T-cell (primary cell): ENCODE results near the gene ANXA10. TPM values are rescaled to one million over a fixed set of nuclear protein-coding genes. Genes with fewer than 3 reads are reported as not detected.
A peak's percentile ranks its signal among the peaks of the same experiment; 100 is the strongest.

Source experiments
- ATAC-seq, 4 experiments: fragments of 200-7000 bp in 3 of 4; fragments of 150-1000 bp in 1 of 4; cut with Tn5 transposase; replicated peaks in 1 of 4; 1 replicate in 3 of 4; 2 replicates in 1 of 4; pipeline ENCODE4 v1.10.0; 2021; ENCODE audit warnings: moderate library complexity in 3 of 4, mild to moderate bottlenecking in 2 of 4, moderate number of reproducible peaks in 1 of 4
- CTCF ChIA-PET, 2 donors: fragments of 300-600 bp; sonication (Branson Sonifier 250); formaldehyde crosslinking; loops; one replicate each; lab custom pipeline; 2022; ENCODE audit warnings: antibody characterized with exemption in 2 of 2; lab: Charles Lee
- POLR2A ChIA-PET, 2 donors: fragments of 300-600 bp; sonication (Branson Sonifier 250); formaldehyde crosslinking; loops; one replicate each; lab custom pipeline; 2022; ENCODE audit warnings: antibody characterized with exemption in 2 of 2; lab: Charles Lee
- DNase-seq, 35 experiments: peaks; one replicate each; pipeline versions ENCODE4 v3.0.0 to v3.0.0-alpha.2; 2013 to 2023
- H3K27ac ChIP-seq: one replicate; pipeline ENCODE4 v1.5.1; 2013; ENCODE audit warnings: low read length
- H3K27me3 ChIP-seq, 2 experiments: replicated peaks in 1 of 2; 1 replicate in 1 of 2; 2 replicates in 1 of 2; pipeline versions ENCODE4 v1.6.1 to v1.7.0; 2013; ENCODE audit warnings: low read length in 1 of 2, mixed read lengths in 1 of 2; ENCODE audit not compliant: control insufficient read depth in 2 of 2, insufficient read depth in 2 of 2; ENCODE audit errors: extremely low read depth in 1 of 2
- H3K36me3 ChIP-seq, 2 donors: 1 replicate in 1 of 2; 2 replicates in 1 of 2; pipeline versions ENCODE4 v1.6.1 to v1.7.0; 2013; ENCODE audit warnings: low read length in 1 of 2; ENCODE audit not compliant: control insufficient read depth in 2 of 2, insufficient read depth in 1 of 2; ENCODE audit errors: extremely low read depth in 1 of 2
- H3K4me1 ChIP-seq, 2 experiments: 1 replicate in 1 of 2; 2 replicates in 1 of 2; pipeline versions ENCODE4 v1.6.1 to v1.7.0; 2013; ENCODE audit warnings: low read length in 2 of 2, mixed read lengths in 1 of 2; ENCODE audit not compliant: insufficient read depth in 2 of 2, control insufficient read depth in 1 of 2; ENCODE audit errors: extremely low read depth in 1 of 2
- H3K4me3 ChIP-seq, 2 donors: 1 replicate in 1 of 2; 2 replicates in 1 of 2; pipeline versions ENCODE4 v1.5.1 to v1.7.0; 2013; ENCODE audit warnings: mild to moderate bottlenecking in 2 of 2, low read length in 1 of 2, moderate library complexity in 1 of 2; ENCODE audit not compliant: control insufficient read depth in 1 of 2; ENCODE audit errors: extremely low read depth in 1 of 2
- H3K9me3 ChIP-seq: 2 replicates; pipeline ENCODE4 v1.7.0; 2013
- H3K27ac Mint-ChIP-seq, 2 donors: one replicate each; pipeline ENCODE4 v1.8.0; 2020 to 2021; ENCODE audit warnings: mild to moderate bottlenecking in 2 of 2, mixed read lengths in 2 of 2
- H3K27me3 Mint-ChIP-seq, 2 donors: one replicate each; pipeline ENCODE4 v1.8.0; 2021 to 2022; ENCODE audit warnings: mixed read lengths in 2 of 2
- H3K36me3 Mint-ChIP-seq: one replicate; pipeline ENCODE4 v1.8.0; 2021; ENCODE audit warnings: mixed read lengths
- H3K4me1 Mint-ChIP-seq, 3 donors: one replicate each; pipeline ENCODE4 v1.8.0; 2020 to 2022; ENCODE audit warnings: mixed read lengths in 3 of 3, mild to moderate bottlenecking in 1 of 3
- H3K4me3 Mint-ChIP-seq, 3 donors: one replicate each; pipeline ENCODE4 v1.8.0; 2020 to 2022; ENCODE audit warnings: mild to moderate bottlenecking in 3 of 3, mixed read lengths in 3 of 3, moderate library complexity in 3 of 3
- H3K9me3 Mint-ChIP-seq, 3 donors: one replicate each; pipeline ENCODE4 v1.8.0; 2020 to 2022; ENCODE audit warnings: mixed read lengths in 3 of 3
- WGBS: methylation state at CpG from one replicate; pipeline ENCODE4 v1.1.5; 2013; ENCODE audit warnings: missing lambda C conversion rate; ENCODE audit not compliant: insufficient coverage; 5-methylcytosine and 5-hydroxymethylcytosine counted together
- total RNA-seq, 35 experiments: library from RNA in 6 of 35; stranded (reverse) in 6 of 35; fragments of 120-200 nt in 1 of 35; gene quantifications; one replicate each; pipeline versions ENCODE4 v1.2.1 to v1.2.4 and lab custom pipeline; 2013 to 2026

Gene ANXA10
- total RNA-seq, 5 donors from 2014 or later (not counting 1 experiment from before 2014, with no cell fraction given) = not detected

GRCh38 chr4:168221301-168221700 lies 129.0 kb downstream of the ANXA10 start:
- Histone ChIP-seq H3K4me3 (no peak overlapping the region), H3K36me3 (peaks cover 3 to 59% of the 10 kb centered on the region in 2 donors), H3K4me1 (no peaks in the 10 kb centered on the region), H3K27ac (no peak overlapping the region), H3K27me3 (no peaks in the 10 kb centered on the region), H3K9me3 (no peaks in the 10 kb centered on the region)
- Mint-ChIP-seq H3K27ac (peak overlapping the region; percentile 5 to 61), H3K36me3 (peaks cover 82% of the 10 kb centered on the region), H3K4me3 (no peak overlapping the region), H3K27me3 (no peaks in the 10 kb centered on the region), H3K9me3 (peaks cover 0 to 10% (median 5%) of the 10 kb centered on the region in 3 donors), H3K4me1 (peaks cover 0 to 11% (median 6%) of the 10 kb centered on the region in 3 donors)
- ChIA-PET POLR2A (no interaction called here), CTCF (interaction anchor here in 1 of 2 donors (0.7 kb wide), 1 partner anchor 68 kb away, joined by 3 read pairs; no protein-coding TSS in a partner anchor)
- ATAC-seq (no peak), DNase-seq (no peak)
- WGBS = no CpG with 5 or more reads among the region's 2 CpGs

Other genes with a start within 250 kb of the ANXA10 start
- gene DDX60, start 226.2 kb downstream of the ANXA10 start, total RNA-seq = 10 to 100 TPM; 21.9 to 34.9 (median 27.0) TPM